IMR-90 (cell line): Measurements from ENCODE around the gene BHLHA9. TPM values are rescaled to one million over a fixed set of nuclear protein-coding genes. Genes with fewer than 3 reads are reported as not detected.

Experiments used
- ATAC-seq: fragments of 200-7000 bp; cut with Tn5 transposase; 2 replicates; pipeline ENCODE4 v1.9.1; 2020; ENCODE audit warnings: low read depth, mild to moderate bottlenecking, moderate library complexity
- BruUV-seq: library from RNA; stranded (reverse); fragments of 400-500 nt; replicated peaks from 2 replicates; lab custom pipeline; 2021; lab: Mats Ljungman, UMichigan
- CTCF ChIA-PET: fragments of 300-600 bp; formaldehyde crosslinking; extraction: SDS; loops from one replicate; lab custom pipeline; 2021; ENCODE audit warnings: antibody characterized with exemption; lab: Yijun Ruan, JAX
- POLR2A ChIA-PET: fragments of 300-600 bp; sonication (Branson Sonifier 250); formaldehyde crosslinking; loops from one replicate; lab custom pipeline; 2022; ENCODE audit warnings: antibody characterized with exemption; ENCODE audit not compliant: unreplicated experiment; lab: Charles Lee
- DNase-seq: peaks from one replicate; pipeline ENCODE4 v3.0.0; 2013
- H2AFZ ChIP-seq: replicated peaks from 2 replicates; pipeline ENCODE3; 2013; ENCODE audit warnings: low read length, mild to moderate bottlenecking; ENCODE audit not compliant: poor library complexity
- H2AK5ac ChIP-seq: 2 replicates; pipeline ENCODE4 v1.6.1; 2013; ENCODE audit warnings: low read depth, low read length, inconsistent platforms
- H2AK9ac ChIP-seq: replicated peaks from 2 replicates; pipeline ENCODE3; 2013; ENCODE audit warnings: mild to moderate bottlenecking, low read depth, low read length, moderate library complexity; ENCODE audit not compliant: poor library complexity
- H2BK120ac ChIP-seq: 2 replicates; pipeline ENCODE4 v1.6.1; 2013; ENCODE audit warnings: low read depth, low read length, inconsistent platforms
- H2BK15ac ChIP-seq: 3 replicates; pipeline ENCODE4 v1.6.1; 2013; ENCODE audit warnings: low read depth, low read length, inconsistent platforms
- H2BK20ac ChIP-seq: 2 replicates; pipeline ENCODE4 v1.6.1; 2013; ENCODE audit warnings: low read depth, mild to moderate bottlenecking, inconsistent platforms, low read length, moderate library complexity
- H2BK5ac ChIP-seq: 2 replicates; pipeline ENCODE4 v1.6.1; 2013; ENCODE audit warnings: mild to moderate bottlenecking, low read depth, low read length, inconsistent platforms; ENCODE audit not compliant: poor library complexity, severe bottlenecking
- H3K14ac ChIP-seq: replicated peaks from 2 replicates; pipeline ENCODE4 v1.6.1; 2013; ENCODE audit warnings: low read depth, low read length, inconsistent platforms
- H3K18ac ChIP-seq: 2 replicates; pipeline ENCODE4 v1.6.1; 2013; ENCODE audit warnings: low read depth, low read length, control low read depth
- H3K23ac ChIP-seq: 2 replicates; pipeline ENCODE4 v1.6.1; 2013; ENCODE audit warnings: low read depth, low read length, inconsistent platforms
- H3K27ac ChIP-seq: 2 replicates; pipeline ENCODE4 v1.5.1; 2013; ENCODE audit warnings: mild to moderate bottlenecking, control low read depth, low read length; ENCODE audit not compliant: insufficient read depth
- H3K27me3 ChIP-seq: 2 replicates; pipeline ENCODE4 v1.6.1; 2013; ENCODE audit warnings: low read length; ENCODE audit not compliant: control insufficient read depth, insufficient read depth
- H3K36me3 ChIP-seq: 2 replicates; pipeline ENCODE4 v1.6.1; 2013; ENCODE audit warnings: low read length, mixed read lengths; ENCODE audit not compliant: control insufficient read depth, insufficient read depth
- H3K4ac ChIP-seq: 2 replicates; pipeline ENCODE4 v1.6.1; 2013; ENCODE audit warnings: low read depth, low read length, inconsistent platforms
- H3K4me1 ChIP-seq: 2 replicates; pipeline ENCODE4 v1.6.1; 2013; ENCODE audit warnings: low read length, mixed read lengths; ENCODE audit not compliant: control insufficient read depth, insufficient read depth
- H3K4me2 ChIP-seq: 2 replicates; pipeline ENCODE4 v1.6.1; 2013; ENCODE audit warnings: low read depth, mild to moderate bottlenecking, control low read depth, low read length, moderate library complexity
- H3K4me3 ChIP-seq: 2 replicates; pipeline ENCODE4 v1.5.1; 2013; ENCODE audit warnings: low read depth, mild to moderate bottlenecking, control low read depth, low read length, moderate library complexity; ENCODE audit not compliant: insufficient read depth
- H3K56ac ChIP-seq: 2 replicates; pipeline ENCODE4 v1.6.1; 2013; ENCODE audit warnings: low read length, inconsistent platforms; ENCODE audit not compliant: insufficient read depth; ENCODE audit errors: extremely low read depth
- H3K79me1 ChIP-seq, 2 experiments: 2 replicates each; pipeline ENCODE4 v1.6.1; 2013; ENCODE audit warnings: low read length in 2 of 2, inconsistent platforms in 1 of 2, low read depth in 1 of 2
- H3K9ac ChIP-seq: 2 replicates; pipeline ENCODE4 v1.6.1; 2013; ENCODE audit warnings: low read depth, low read length, control low read depth
- H3K9me1 ChIP-seq: 2 replicates; pipeline ENCODE4 v1.6.1; 2013; ENCODE audit warnings: low read length, inconsistent platforms; ENCODE audit not compliant: insufficient read depth
- H3K9me3 ChIP-seq: 2 replicates; pipeline ENCODE4 v1.6.1; 2013; ENCODE audit warnings: low read length; ENCODE audit not compliant: control insufficient read depth, insufficient read depth
- H4K20me1 ChIP-seq: 2 replicates; pipeline ENCODE4 v1.6.1; 2013; ENCODE audit warnings: low read length, inconsistent platforms; ENCODE audit not compliant: insufficient read depth
- H4K5ac ChIP-seq: 2 replicates; pipeline ENCODE4 v1.6.1; 2013; ENCODE audit warnings: mild to moderate bottlenecking, low read depth, low read length, control low read depth
- H4K8ac ChIP-seq, 2 experiments: 2 replicates each; pipeline ENCODE4 v1.6.1; 2013; ENCODE audit warnings: low read depth in 2 of 2, low read length in 2 of 2, control low read depth in 1 of 2, inconsistent platforms in 1 of 2
- H4K91ac ChIP-seq: 2 replicates; pipeline ENCODE4 v1.6.1; 2013; ENCODE audit warnings: low read depth, low read length, inconsistent platforms; ENCODE audit not compliant: insufficient read depth
- BHLHE40 ChIP-seq: fragments of 150-350 bp; IDR thresholded peaks from 2 replicates; pipeline ENCODE4 v1.6.1; 2016; ENCODE audit warnings: mild to moderate bottlenecking, low read depth, low read length
- CEBPB ChIP-seq: IDR thresholded peaks from 2 replicates; pipeline ENCODE4 v1.6.1; 2012; ENCODE audit warnings: low read depth, low read length, improper control_type of control experiment
- CHD1 ChIP-seq: IDR thresholded peaks from 2 replicates; pipeline ENCODE4 v1.6.1; 2012; ENCODE audit warnings: low read depth, low read length, improper control_type of control experiment
- FOS ChIP-seq: fragments of 150-350 bp; IDR thresholded peaks from 2 replicates; pipeline ENCODE4 v1.6.1; 2016; ENCODE audit warnings: low read depth, low read length
- MAFK ChIP-seq: IDR thresholded peaks from 2 replicates; pipeline ENCODE4 v1.6.1; 2012; ENCODE audit warnings: low read depth, low read length, improper control_type of control experiment
- MAZ ChIP-seq: IDR thresholded peaks from 2 replicates; pipeline ENCODE4 v1.6.1; 2012; ENCODE audit warnings: low read depth, mild to moderate bottlenecking, low read length, improper control_type of control experiment, moderate library complexity, borderline replicate concordance
- MXI1 ChIP-seq: IDR thresholded peaks from 2 replicates; pipeline ENCODE4 v1.6.1; 2012; ENCODE audit warnings: low read depth, mild to moderate bottlenecking, low read length, moderate library complexity, borderline replicate concordance
- NFE2L2 ChIP-seq: fragments of 150-350 bp; IDR thresholded peaks from 2 replicates; pipeline ENCODE4 v1.6.1; 2016; ENCODE audit warnings: low read depth, mild to moderate bottlenecking, low read length
- POLR2A ChIP-seq: IDR thresholded peaks from 2 replicates; pipeline ENCODE4 v1.6.1; 2012; ENCODE audit warnings: mild to moderate bottlenecking, low read depth, low read length
- RAD21 ChIP-seq: IDR thresholded peaks from 2 replicates; pipeline ENCODE4 v1.6.1; 2012; ENCODE audit warnings: low read length, improper control_type of control experiment
- RCOR1 ChIP-seq: IDR thresholded peaks from 2 replicates; pipeline ENCODE4 v1.6.1; 2012; ENCODE audit warnings: mild to moderate bottlenecking, low read length, improper control_type of control experiment; ENCODE audit not compliant: insufficient replicate concordance
- RFX5 ChIP-seq: IDR thresholded peaks from 2 replicates; pipeline ENCODE4 v1.8.0; 2012; ENCODE audit warnings: low read depth, mild to moderate bottlenecking, low read length, moderate library complexity
- SMC3 ChIP-seq: fragments of 150-350 bp; IDR thresholded peaks from 2 replicates; pipeline ENCODE4 v1.6.1; 2016; ENCODE audit warnings: low read depth, mild to moderate bottlenecking, antibody characterized with exemption, low read length, moderate library complexity
- USF2 ChIP-seq: fragments of 150-350 bp; IDR thresholded peaks from 2 replicates; pipeline ENCODE4 v1.6.1; 2017; ENCODE audit warnings: mild to moderate bottlenecking, antibody characterized with exemption, low read length, low read depth
- WGBS, 2 experiments: methylation state at CpG; one replicate each; pipeline versions ENCODE4 v1.1.5 to v1.1.7; 2013; ENCODE audit warnings: missing lambda C conversion rate in 2 of 2; ENCODE audit not compliant: insufficient read length in 1 of 2; ENCODE audit errors: extremely low coverage in 2 of 2; 5-methylcytosine and 5-hydroxymethylcytosine counted together
- dilution Hi-C: fragments of 300-500 bp; cut with HindIII; formaldehyde crosslinking; loops from one replicate; pipeline ENCODE4 v1.14.3; 2018; ENCODE audit warnings: low sequenced_read_pairs; ENCODE audit not compliant: unreplicated experiment
- in situ Hi-C: fragments of 300-500 bp; cut with MboI; formaldehyde crosslinking; loops from 3 replicates; pipeline ENCODE4 v1.14.3; 2019; ENCODE audit warnings: low sequenced_read_pairs, inconsistent platforms, mixed read lengths
- intact Hi-C: fragments of 100-400 bp; cut with micrococcal nuclease; formaldehyde crosslinking; loops from 2 replicates; pipeline ENCODE4 v1.10.0; 2022
- polyA plus RNA-seq, 3 experiments: library from polyadenylated mRNA; depleted of rRNA; stranded (reverse); fragments of >200 nt; gene quantifications; 2 replicates each; pipeline ENCODE4 v1.2.3, GENCODE V29; 2012; ENCODE audit warnings: low replicate concordance in 1 of 3
- total RNA-seq: library from RNA; depleted of rRNA; stranded (reverse); fragments of >200 nt; gene quantifications from 2 replicates; pipeline ENCODE4 v1.2.3, GENCODE V29; 2012
- TF ChIP-seq, protein P1 (sequence below): fragments of 150-350 bp; IDR thresholded peaks from 2 replicates; pipeline ENCODE4 v1.6.1; 2016; ENCODE audit warnings: low read depth, mild to moderate bottlenecking, low read length, moderate library complexity, borderline replicate concordance
- TF ChIP-seq, protein P2 (sequence below): conservative IDR thresholded peaks from 2 replicates; pipeline ENCODE4 v1.5.1; 2012; ENCODE audit warnings: mild to moderate bottlenecking, low read depth, low read length, improper control_type of control experiment

BHLHA9 gene
- total and polyA plus RNA-seq, 2 of the 4 experiments (the other 2 are of a cell fraction) = not detected

GRCh38 chr17:1237471-1237870 is 32.8 kb upstream of the BHLHA9 start:
- no peak overlapping the region for H3K9ac ChIP-seq
- BruUV-seq = no TSS peak
- ChIA-PET CTCF (no interaction called here), POLR2A (no interaction called here)
- in situ Hi-C loops = no loop called here
- H3K18ac ChIP-seq = no peak overlapping the region
- no peak overlapping the region for H2BK20ac ChIP-seq
- no peak overlapping the region for H3K4me3 ChIP-seq
- no peaks in the 10 kb centered on the region for H4K20me1 ChIP-seq
- H4K8ac ChIP-seq = no peak overlapping the region
- no peak overlapping the region for H4K5ac ChIP-seq
- ATAC-seq (no peak), DNase-seq (no peak)
- H3K23ac ChIP-seq = no peak overlapping the region
- H3K36me3 ChIP-seq = no peaks in the 10 kb centered on the region
- intact Hi-C loops = no loop called here
- no CpG with 5 or more reads among the region's 6 CpGs for WGBS, 2 experiments
- H2BK5ac ChIP-seq = no peak overlapping the region
- no peak overlapping the region for H3K14ac ChIP-seq
- no peak overlapping the region for H2AK5ac ChIP-seq
- H2BK15ac ChIP-seq = no peak overlapping the region
- H3K27me3 ChIP-seq = peaks cover 4% of the 10 kb centered on the region
- no peaks in the 10 kb centered on the region for H3K79me1 ChIP-seq
- no peak overlapping the region for H4K91ac ChIP-seq
- H3K56ac ChIP-seq = no peak overlapping the region
- TF ChIP-seq POLR2A (no peak), RFX5 (no peak), CHD1 (no peak), MAZ (no peak), CEBPB (no peak), RAD21 (no peak), RCOR1 (no peak), FOS (no peak), SMC3 (no peak), USF2 (no peak), MXI1 (no peak), MAFK (no peak), BHLHE40 (no peak), NFE2L2 (no peak)
- TF ChIP-seq, protein P1, sequence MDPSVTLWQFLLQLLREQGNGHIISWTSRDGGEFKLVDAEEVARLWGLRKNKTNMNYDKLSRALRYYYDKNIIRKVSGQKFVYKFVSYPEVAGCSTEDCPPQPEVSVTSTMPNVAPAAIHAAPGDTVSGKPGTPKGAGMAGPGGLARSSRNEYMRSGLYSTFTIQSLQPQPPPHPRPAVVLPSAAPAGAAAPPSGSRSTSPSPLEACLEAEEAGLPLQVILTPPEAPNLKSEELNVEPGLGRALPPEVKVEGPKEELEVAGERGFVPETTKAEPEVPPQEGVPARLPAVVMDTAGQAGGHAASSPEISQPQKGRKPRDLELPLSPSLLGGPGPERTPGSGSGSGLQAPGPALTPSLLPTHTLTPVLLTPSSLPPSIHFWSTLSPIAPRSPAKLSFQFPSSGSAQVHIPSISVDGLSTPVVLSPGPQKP = no peak
- TF ChIP-seq, protein P2, sequence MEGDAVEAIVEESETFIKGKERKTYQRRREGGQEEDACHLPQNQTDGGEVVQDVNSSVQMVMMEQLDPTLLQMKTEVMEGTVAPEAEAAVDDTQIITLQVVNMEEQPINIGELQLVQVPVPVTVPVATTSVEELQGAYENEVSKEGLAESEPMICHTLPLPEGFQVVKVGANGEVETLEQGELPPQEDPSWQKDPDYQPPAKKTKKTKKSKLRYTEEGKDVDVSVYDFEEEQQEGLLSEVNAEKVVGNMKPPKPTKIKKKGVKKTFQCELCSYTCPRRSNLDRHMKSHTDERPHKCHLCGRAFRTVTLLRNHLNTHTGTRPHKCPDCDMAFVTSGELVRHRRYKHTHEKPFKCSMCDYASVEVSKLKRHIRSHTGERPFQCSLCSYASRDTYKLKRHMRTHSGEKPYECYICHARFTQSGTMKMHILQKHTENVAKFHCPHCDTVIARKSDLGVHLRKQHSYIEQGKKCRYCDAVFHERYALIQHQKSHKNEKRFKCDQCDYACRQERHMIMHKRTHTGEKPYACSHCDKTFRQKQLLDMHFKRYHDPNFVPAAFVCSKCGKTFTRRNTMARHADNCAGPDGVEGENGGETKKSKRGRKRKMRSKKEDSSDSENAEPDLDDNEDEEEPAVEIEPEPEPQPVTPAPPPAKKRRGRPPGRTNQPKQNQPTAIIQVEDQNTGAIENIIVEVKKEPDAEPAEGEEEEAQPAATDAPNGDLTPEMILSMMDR = no peak
- no peaks in the 10 kb centered on the region for H3K9me3 ChIP-seq
- dilution Hi-C loops = no loop called here
- no peak overlapping the region for H3K4me2 ChIP-seq
- H2AFZ ChIP-seq = no peak overlapping the region
- no peak overlapping the region for H3K27ac ChIP-seq
- H3K4ac ChIP-seq = no peak overlapping the region
- H3K4me1 ChIP-seq = peaks cover 2% of the 10 kb centered on the region
- no peak overlapping the region for H2BK120ac ChIP-seq
- H3K9me1 ChIP-seq = no peaks in the 10 kb centered on the region
- no peak overlapping the region for H2AK9ac ChIP-seq
